ENCODE measurements around the gene KLHL41. TPM values are rescaled to one million over a fixed set of nuclear protein-coding genes. Genes with fewer than 3 reads are reported as not detected.

Gene KLHL41
- total RNA-seq (1 to 10 TPM; 1.4 to 1.5 TPM), polyA plus RNA-seq (ENCODE audit: insufficient read length in 6 of 6) (1 to 10 TPM; 1.2 to 2.1 (median 1.5) TPM)
- long read RNA-seq, donor 1 = 0 reads
- long read RNA-seq, donor 2 = 0 reads
- long read RNA-seq, donor 3 = 0 reads
- long read RNA-seq, donor 4 = 0 reads
- long read RNA-seq, donor 5 = 0 reads
- long read RNA-seq, donor 6 = 0 reads
- long read RNA-seq, donor 7 = 0 reads
- long read RNA-seq, donor 8, partial matches to known transcripts = 0 of 1 reads
- long read RNA-seq, donor 8, other reads (novel, unspliced or antisense) = 0 of 1 reads
- long read RNA-seq, donor 9, partial matches to known transcripts = 0 of 1 reads
- long read RNA-seq, donor 9, other reads (novel, unspliced or antisense) = 0 of 1 reads
- long read RNA-seq, donor 10 = 0 reads
- long read RNA-seq, donor 11 = 0 reads
- long read RNA-seq, donor 12 = 0 reads

DNA sequence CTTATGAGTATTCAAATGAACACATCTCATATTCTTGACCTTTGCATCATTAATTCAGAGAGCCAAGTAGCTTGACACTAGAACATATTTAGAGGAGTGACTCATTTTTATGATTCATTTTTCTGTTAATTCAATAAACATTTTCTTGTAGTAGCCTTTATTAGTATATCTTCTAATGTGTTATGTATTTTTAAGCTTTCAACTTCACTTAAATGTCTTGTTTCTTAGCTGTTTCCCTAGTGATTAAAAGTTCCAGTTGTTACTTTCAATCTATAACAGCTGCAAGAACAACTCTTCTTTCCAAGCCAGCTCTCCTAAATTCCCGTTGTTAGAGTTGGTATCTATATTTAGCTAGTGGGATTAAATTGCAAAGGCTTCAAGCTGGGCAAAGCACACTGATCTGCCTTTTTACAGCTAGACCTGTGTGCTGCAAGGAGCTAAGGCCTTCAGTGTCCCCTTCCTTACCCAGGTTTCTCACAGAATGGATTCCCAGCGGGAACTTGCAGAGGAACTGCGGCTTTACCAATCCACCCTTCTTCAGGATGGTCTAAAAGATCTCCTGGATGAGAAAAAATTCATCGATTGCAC lies at the start of gene KLHL41:
KLHL41 (plus strand) TSS at position 405 of the 588 bp plus-strand sequence; CDS start at position 482, 77 bp downstream.
- ATAC-seq = peak; percentile 28
- H3K9me3 ChIP-seq = no peaks in the 10 kb centered on the region
- intact Hi-C loops (cut with DNase I) = no loop called here
- H3K27ac ChIP-seq = peak within 1 kb of the TSS; percentile 28 to 37
- H3K27me3 ChIP-seq = no peaks in the 10 kb centered on the region
- DNase-seq = peak in 1 of 4 donors; percentile 6
- TF ChIP-seq, protein P1, sequence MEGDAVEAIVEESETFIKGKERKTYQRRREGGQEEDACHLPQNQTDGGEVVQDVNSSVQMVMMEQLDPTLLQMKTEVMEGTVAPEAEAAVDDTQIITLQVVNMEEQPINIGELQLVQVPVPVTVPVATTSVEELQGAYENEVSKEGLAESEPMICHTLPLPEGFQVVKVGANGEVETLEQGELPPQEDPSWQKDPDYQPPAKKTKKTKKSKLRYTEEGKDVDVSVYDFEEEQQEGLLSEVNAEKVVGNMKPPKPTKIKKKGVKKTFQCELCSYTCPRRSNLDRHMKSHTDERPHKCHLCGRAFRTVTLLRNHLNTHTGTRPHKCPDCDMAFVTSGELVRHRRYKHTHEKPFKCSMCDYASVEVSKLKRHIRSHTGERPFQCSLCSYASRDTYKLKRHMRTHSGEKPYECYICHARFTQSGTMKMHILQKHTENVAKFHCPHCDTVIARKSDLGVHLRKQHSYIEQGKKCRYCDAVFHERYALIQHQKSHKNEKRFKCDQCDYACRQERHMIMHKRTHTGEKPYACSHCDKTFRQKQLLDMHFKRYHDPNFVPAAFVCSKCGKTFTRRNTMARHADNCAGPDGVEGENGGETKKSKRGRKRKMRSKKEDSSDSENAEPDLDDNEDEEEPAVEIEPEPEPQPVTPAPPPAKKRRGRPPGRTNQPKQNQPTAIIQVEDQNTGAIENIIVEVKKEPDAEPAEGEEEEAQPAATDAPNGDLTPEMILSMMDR (IDR thresholded peaks at IDR 0.05) = no peak
- H3K36me3 ChIP-seq = peaks cover 0 to 9% of the 10 kb centered on the region in 2 donors
- no peak within 1 kb of the TSS for H3K4me3 ChIP-seq
- H3K4me1 ChIP-seq = no peaks in the 10 kb centered on the region

DNA sequence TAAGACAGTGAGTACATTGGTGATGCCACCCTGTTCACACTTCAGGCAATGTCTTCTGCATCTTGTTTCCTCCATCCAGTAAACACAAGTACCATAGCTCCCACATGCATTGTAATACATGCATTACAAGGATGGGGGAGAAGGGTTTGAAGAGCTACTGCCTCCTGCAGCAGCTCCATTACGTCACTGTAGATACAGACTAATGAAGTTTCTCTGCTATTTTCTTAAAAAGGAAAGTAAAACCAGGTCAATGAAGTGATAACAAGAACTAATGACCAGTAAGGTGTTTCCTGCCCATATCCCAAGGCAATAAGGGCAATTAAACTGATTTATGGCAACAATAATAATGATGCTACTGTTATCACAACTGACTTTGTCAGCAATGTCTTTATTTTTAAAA lies 48.4 kb upstream of the KLHL41 start:
- no peak for DNase-seq
- Histone ChIP-seq H3K4me1 (no peaks in the 10 kb centered on the region), H3K27me3 (no peaks in the 10 kb centered on the region), H3K4me3 (no peak overlapping the region), H3K27ac (no peak overlapping the region), H3K9me3 (no peaks in the 10 kb centered on the region), H3K36me3 (no peaks in the 10 kb centered on the region)
- intact Hi-C loops (cut with DNase I) = no loop called here
- ATAC-seq = no peak
- TF ChIP-seq, protein P1 (IDR thresholded peaks at IDR 0.05) = no peak

DNA sequence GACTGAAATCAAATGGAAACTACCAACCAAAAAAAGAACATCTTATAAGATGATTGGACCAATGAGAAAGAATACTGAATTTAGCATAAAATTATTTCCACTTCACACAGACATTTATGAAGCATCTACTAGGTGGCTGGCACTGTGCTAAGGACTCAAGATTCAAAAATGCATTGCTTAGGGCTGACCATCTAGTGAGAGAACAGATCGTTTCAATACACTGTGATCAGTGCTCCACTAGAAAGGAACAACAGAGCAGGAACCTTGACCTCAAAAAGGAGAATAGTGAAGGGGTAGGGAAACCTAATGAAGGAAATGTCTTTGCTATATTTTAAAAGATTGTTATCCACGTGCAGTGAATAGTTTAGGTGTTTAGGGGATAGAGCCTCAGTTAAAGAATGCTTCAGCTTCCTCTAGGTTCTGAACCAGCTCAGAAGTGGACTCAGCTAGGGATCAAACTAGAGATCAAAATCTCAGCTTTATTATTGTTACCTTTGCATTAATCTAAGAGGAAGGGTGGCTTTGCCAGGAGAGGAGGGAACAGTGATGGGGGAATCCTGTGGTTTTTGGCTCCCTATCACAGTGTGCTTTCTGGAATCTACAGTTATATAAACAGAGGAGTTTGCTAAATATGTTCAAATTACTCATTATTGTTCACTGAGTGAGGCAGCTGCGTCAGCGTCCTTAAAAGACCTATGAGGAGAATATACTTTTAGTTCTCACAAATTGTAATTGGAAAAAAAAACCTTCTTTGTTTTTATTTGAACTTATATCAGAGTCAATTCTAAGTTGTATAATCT lies 46.4 kb upstream of the KLHL41 start:
- TF ChIP-seq, protein P1 (IDR thresholded peaks at IDR 0.05) = no peak
- Histone ChIP-seq H3K36me3 (no peaks in the 10 kb centered on the region), H3K4me1 (no peaks in the 10 kb centered on the region), H3K27ac (no peak overlapping the region), H3K4me3 (no peak overlapping the region), H3K9me3 (no peaks in the 10 kb centered on the region), H3K27me3 (no peaks in the 10 kb centered on the region)
- intact Hi-C loops (cut with DNase I) = no loop called here
- ATAC-seq (no peak), DNase-seq (no peak)

DNA sequence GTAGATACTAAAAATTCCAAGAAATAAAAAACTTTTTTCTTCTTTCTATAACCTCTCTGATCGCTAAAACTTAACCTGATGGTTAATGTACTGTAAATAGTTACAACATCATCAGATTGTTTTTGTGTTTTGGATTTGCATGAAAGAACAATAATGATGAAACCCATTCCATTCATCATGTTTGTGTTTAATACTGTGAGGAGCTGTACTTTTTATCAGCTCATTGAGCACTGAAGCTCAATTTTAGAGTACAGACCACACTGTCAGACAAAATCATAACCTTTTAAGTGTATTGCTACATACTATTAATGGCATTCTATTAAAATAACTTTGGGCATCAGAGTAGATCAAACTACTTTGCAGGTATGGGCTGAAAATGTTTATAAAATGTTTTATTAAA lies 45.0 kb upstream of the KLHL41 start:
- no peaks in the 10 kb centered on the region for H3K27me3 ChIP-seq
- DNase-seq = no peak
- H3K27ac ChIP-seq = no peak overlapping the region
- no peaks in the 10 kb centered on the region for H3K4me1 ChIP-seq
- no peaks in the 10 kb centered on the region for H3K9me3 ChIP-seq
- ATAC-seq = no peak
- TF ChIP-seq, protein P1 (IDR thresholded peaks at IDR 0.05) = no peak
- no peaks in the 10 kb centered on the region for H3K36me3 ChIP-seq
- H3K4me3 ChIP-seq = no peak overlapping the region
- intact Hi-C loops (cut with DNase I) = no loop called here

DNA sequence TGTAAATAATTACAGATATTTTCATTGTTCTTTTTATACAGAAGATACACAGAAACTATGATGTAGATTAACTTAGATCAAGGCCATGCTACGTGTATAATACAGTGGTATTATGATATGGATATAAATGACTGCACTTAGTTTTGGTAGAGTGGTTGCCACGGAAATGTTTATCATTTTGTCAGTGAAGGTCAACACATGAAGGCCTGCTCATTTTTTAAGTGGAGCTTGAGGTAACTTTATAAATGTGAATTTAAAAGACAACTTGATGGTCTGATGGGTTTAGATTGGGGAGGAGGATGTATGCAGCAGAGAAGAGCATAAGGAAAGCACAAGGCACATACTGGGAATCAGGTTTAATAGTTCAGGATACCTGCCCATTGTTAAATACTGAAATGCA lies 44.6 kb upstream of the KLHL41 start:
- H3K4me1 ChIP-seq = no peaks in the 10 kb centered on the region
- no peak overlapping the region for H3K27ac ChIP-seq
- H3K4me3 ChIP-seq = no peak overlapping the region
- ATAC-seq (no peak), DNase-seq (no peak)
- H3K9me3 ChIP-seq = no peaks in the 10 kb centered on the region
- no peaks in the 10 kb centered on the region for H3K36me3 ChIP-seq
- TF ChIP-seq, protein P1 (IDR thresholded peaks at IDR 0.05) = no peak
- H3K27me3 ChIP-seq = no peaks in the 10 kb centered on the region
- intact Hi-C loops (cut with DNase I) = no loop called here

All from left lung (tissue), 14 donors.